Neuron (in vitro differentiated cells): ENCODE measurements around the gene TNIK.

Experiments used
- H2AFZ ChIP-seq: one replicate; pipeline ENCODE4 v1.6.1; 2013; ENCODE audit warnings: low read depth, mild to moderate bottlenecking, inconsistent platforms, low read length, moderate library complexity
- H3K27me3 ChIP-seq: one replicate; pipeline ENCODE4 v1.6.1; 2013; ENCODE audit warnings: low read length; ENCODE audit not compliant: insufficient read depth
- H3K36me3 ChIP-seq: one replicate; pipeline ENCODE4 v1.6.1; 2013; ENCODE audit warnings: low read length; ENCODE audit not compliant: insufficient read depth
- H3K4me1 ChIP-seq: one replicate; pipeline ENCODE4 v1.6.1; 2013; ENCODE audit warnings: low read length; ENCODE audit not compliant: insufficient read depth
- H3K4me3 ChIP-seq: 2 replicates; pipeline ENCODE4 v1.5.1; 2013; ENCODE audit warnings: mild to moderate bottlenecking, low read length, moderate library complexity
- H3K9me3 ChIP-seq: one replicate; pipeline ENCODE4 v1.6.1; 2013; ENCODE audit warnings: low read length

Gene TNIK

GRCh38 chr3:171218069-171218468 is 242.1 kb downstream of the TNIK start:
- Histone ChIP-seq H3K27me3 (no peaks in the 10 kb centered on the region), H3K4me1 (peaks cover 6% of the 10 kb centered on the region), H3K36me3 (no peaks in the 10 kb centered on the region), H3K4me3 (no peak overlapping the region), H3K9me3 (no peaks in the 10 kb centered on the region), H2AFZ (no peak overlapping the region)

GRCh38 chr3:171213907-171214306 is 246.3 kb downstream of the TNIK start:
- Histone ChIP-seq H3K27me3 (no peaks in the 10 kb centered on the region), H2AFZ (no peak overlapping the region), H3K4me1 (peaks cover 6% of the 10 kb centered on the region), H3K9me3 (no peaks in the 10 kb centered on the region), H3K4me3 (no peak overlapping the region), H3K36me3 (no peaks in the 10 kb centered on the region)

DNA sequence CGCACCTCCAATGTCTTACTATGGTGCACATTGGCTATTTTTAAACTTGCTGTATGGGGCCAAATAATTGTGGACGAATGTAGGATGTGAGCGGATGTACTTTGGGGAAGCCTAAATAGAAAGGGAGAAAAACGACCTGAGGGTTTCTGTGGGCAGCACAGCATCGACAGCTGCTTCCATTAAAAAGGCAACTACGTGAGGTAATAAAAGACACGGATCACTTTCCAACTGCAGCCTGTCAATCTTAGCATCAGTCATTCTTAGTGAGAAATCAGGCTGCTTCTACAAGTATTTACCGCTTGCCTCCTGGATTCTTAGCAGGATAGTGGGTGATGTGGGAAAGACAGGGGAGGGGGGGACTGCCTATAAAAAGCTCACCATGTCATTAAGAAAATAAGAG is 247.0 kb downstream of the TNIK start:
- Histone ChIP-seq H2AFZ (no peak overlapping the region), H3K9me3 (no peaks in the 10 kb centered on the region), H3K36me3 (no peaks in the 10 kb centered on the region), H3K4me3 (no peak overlapping the region), H3K4me1 (peaks cover 6% of the 10 kb centered on the region), H3K27me3 (no peaks in the 10 kb centered on the region)

- peaks cover 6% of the 10 kb centered on the region for H3K4me1 ChIP-seq
- no peak overlapping the region for H2AFZ ChIP-seq
- H3K27me3 ChIP-seq: no peaks in the 10 kb centered on the region
- no peak overlapping the region for H3K4me3 ChIP-seq
- no peaks in the 10 kb centered on the region for H3K36me3 ChIP-seq
- H3K9me3 ChIP-seq: no peaks in the 10 kb centered on the region
Measured at GRCh38 chr3:171212648-171213047, 247.6 kb downstream of the TNIK start.

- Histone ChIP-seq H3K9me3 (no peaks in the 10 kb centered on the region), H3K27me3 (no peaks in the 10 kb centered on the region), H3K36me3 (no peaks in the 10 kb centered on the region), H3K4me1 (no peaks in the 10 kb centered on the region), H3K4me3 (no peak overlapping the region), H2AFZ (no peak overlapping the region)
Measured at GRCh38 chr3:171206283-171206682, 253.9 kb downstream of the TNIK start.

GRCh38 chr3:171204942-171205341 is 255.3 kb downstream of the TNIK start:
- Histone ChIP-seq H3K4me3 (no peak overlapping the region), H3K27me3 (no peaks in the 10 kb centered on the region), H3K4me1 (no peaks in the 10 kb centered on the region), H3K36me3 (no peaks in the 10 kb centered on the region), H3K9me3 (no peaks in the 10 kb centered on the region), H2AFZ (no peak overlapping the region)

DNA sequence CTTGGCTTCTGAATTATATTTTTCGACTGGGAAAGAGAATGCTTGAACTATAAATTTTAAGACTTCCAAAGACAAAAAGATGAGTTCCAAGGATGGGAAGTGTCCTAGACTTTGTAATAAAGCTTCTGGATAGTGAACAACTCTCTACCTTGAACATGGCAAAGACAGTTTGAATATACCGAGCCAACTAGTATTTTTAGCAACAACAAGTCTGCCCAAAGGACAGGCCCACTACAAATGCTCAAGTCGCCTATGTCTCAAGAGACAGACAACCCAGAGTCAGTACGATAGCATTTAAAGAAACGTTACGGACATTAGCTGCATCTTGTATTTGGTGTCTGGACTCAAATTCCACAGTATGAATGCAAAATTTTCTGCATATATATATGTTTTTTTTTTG is 258.4 kb downstream of the TNIK start:
- H2AFZ ChIP-seq: no peak overlapping the region
- no peaks in the 10 kb centered on the region for H3K4me1 ChIP-seq
- H3K36me3 ChIP-seq: no peaks in the 10 kb centered on the region
- H3K4me3 ChIP-seq: no peak overlapping the region
- H3K9me3 ChIP-seq: no peaks in the 10 kb centered on the region
- no peaks in the 10 kb centered on the region for H3K27me3 ChIP-seq

DNA sequence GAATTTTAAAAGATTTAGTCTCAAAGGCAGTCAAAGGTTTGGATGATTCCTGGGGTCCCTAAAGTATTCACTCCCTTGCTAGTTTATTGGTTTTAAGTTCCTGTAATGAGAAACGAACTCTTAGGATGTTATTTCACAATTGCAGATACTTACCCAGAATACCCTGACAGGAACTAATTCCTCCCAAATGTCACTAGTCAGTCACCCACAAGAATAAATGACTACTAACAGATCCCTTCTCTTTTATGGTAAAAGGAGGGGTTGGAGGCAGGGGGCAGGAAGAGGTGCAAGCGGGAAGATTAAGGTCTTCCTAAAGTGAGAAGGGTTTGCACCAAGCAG is 259.5 kb downstream of the TNIK start:
- no peaks in the 10 kb centered on the region for H3K4me1 ChIP-seq
- no peaks in the 10 kb centered on the region for H3K27me3 ChIP-seq
- no peaks in the 10 kb centered on the region for H3K36me3 ChIP-seq
- no peak overlapping the region for H3K4me3 ChIP-seq
- H3K9me3 ChIP-seq: no peaks in the 10 kb centered on the region
- H2AFZ ChIP-seq: no peak overlapping the region

- Histone ChIP-seq H3K4me1 (no peaks in the 10 kb centered on the region), H2AFZ (no peak overlapping the region), H3K4me3 (no peak overlapping the region), H3K9me3 (no peaks in the 10 kb centered on the region), H3K27me3 (no peaks in the 10 kb centered on the region), H3K36me3 (no peaks in the 10 kb centered on the region)
Measured at GRCh38 chr3:171200052-171200749, 260.0 kb downstream of the TNIK start.

DNA sequence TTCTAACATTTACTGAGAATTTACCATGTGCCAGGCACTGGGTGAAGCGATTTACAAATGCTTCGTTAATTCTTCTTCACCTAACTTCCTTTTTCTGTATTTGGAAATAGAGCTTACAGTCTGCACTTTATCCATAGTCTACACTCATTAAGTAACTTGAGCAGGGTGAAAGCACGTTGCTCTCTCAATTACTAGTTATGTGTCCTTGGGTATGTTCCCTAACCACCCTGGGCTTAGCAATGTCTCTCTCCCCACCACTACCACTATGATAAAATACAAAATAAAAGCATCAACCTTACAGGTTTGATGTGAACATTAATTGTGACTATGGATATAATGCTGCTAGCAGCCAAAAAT is 260.8 kb downstream of the TNIK start:
- H2AFZ ChIP-seq: no peak overlapping the region
- no peak overlapping the region for H3K4me3 ChIP-seq
- H3K9me3 ChIP-seq: no peaks in the 10 kb centered on the region
- H3K4me1 ChIP-seq: no peaks in the 10 kb centered on the region
- H3K27me3 ChIP-seq: no peaks in the 10 kb centered on the region
- H3K36me3 ChIP-seq: no peaks in the 10 kb centered on the region

GRCh38 chr3:171198781-171199472 is 261.3 kb downstream of the TNIK start:
- Histone ChIP-seq H3K27me3 (no peaks in the 10 kb centered on the region), H3K4me3 (no peak overlapping the region), H3K36me3 (no peaks in the 10 kb centered on the region), H2AFZ (no peak overlapping the region), H3K4me1 (no peaks in the 10 kb centered on the region), H3K9me3 (no peaks in the 10 kb centered on the region)

DNA sequence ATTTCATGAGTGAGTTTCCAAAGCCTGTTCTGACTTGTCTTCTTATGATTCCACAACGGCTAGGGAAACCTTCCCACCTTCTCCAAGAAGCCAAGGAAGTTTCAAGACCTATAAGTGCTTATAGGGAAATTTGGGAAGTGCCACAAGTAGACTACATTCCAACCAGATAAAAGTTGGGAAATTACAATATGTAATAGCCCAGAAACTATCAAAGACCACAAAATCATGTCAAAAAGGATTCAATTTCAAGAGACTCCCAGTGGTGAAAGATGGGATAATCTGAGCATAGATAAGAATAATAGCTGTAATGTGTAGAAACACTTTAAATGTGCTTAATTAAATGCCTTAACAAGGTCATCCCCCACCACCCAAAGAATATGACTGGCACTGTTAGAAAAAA is 264.5 kb downstream of the TNIK start:
- H3K27me3 ChIP-seq: no peaks in the 10 kb centered on the region
- H3K9me3 ChIP-seq: no peaks in the 10 kb centered on the region

DNA sequence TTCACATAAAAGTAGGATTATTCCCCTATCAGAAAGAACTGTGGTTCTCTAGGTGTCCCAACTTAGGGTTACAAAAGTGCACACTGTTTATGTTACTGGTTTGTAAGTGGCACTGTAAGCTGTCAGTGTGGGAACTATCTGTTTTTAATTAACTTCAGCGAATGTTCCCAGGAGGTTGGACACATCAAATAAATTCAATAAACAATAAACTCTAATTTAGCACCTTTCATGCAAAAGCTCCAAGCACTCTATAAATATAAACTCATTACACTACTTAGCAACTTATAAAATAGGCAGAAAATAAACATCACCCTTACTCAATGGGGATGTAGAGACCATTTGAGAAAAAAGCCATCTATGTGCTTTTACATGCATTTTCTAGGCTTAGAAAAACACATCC is 265.2 kb downstream of the TNIK start:
- no peak overlapping the region for H2AFZ ChIP-seq
- H3K27me3 ChIP-seq: no peaks in the 10 kb centered on the region
- H3K36me3 ChIP-seq: no peaks in the 10 kb centered on the region
- no peaks in the 10 kb centered on the region for H3K4me1 ChIP-seq
- H3K4me3 ChIP-seq: no peak overlapping the region
- no peaks in the 10 kb centered on the region for H3K9me3 ChIP-seq

More for the DNA sequence above, 264.5 kb downstream of the TNIK start:
- Histone ChIP-seq H2AFZ (no peak overlapping the region), H3K4me3 (no peak overlapping the region), H3K36me3 (no peaks in the 10 kb centered on the region), H3K4me1 (no peaks in the 10 kb centered on the region)

DNA sequence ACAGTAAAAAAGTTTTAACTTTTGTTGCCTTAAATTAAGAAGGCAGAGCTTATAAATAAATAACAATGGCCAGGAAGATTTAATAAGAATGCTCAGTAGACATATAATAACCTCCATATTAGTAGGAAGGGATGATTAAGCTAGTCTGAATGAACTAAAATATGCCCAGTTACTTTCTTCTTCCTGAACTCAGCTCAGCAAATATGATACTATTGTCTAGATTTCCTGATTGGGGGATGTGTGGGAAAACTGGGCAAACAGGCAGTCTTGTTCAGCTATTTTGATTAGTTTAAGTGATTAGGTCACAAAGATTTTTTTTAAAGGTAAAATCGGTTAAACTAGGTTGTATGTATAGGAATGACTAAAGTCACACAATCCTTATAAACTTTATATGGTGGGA is 266.5 kb downstream of the TNIK start:
- Histone ChIP-seq H3K9me3 (no peaks in the 10 kb centered on the region), H3K4me1 (no peaks in the 10 kb centered on the region), H3K27me3 (no peaks in the 10 kb centered on the region), H3K4me3 (no peak overlapping the region), H2AFZ (no peak overlapping the region), H3K36me3 (no peaks in the 10 kb centered on the region)
